Psoas muscle (tissue), 8 donors: ENCODE data around the gene EPN1. TPM values are rescaled to one million over a fixed set of nuclear protein-coding genes. Genes with fewer than 3 reads are reported as not detected.
A peak's percentile ranks its signal among the peaks of the same experiment; 100 is the strongest.

ENCODE experiments used
- ATAC-seq, 4 donors: fragments of 200-7000 bp; cut with Tn5 transposase; one replicate each; pipeline ENCODE4 v1.9.1; 2020; ENCODE audit warnings: moderate library complexity in 3 of 4, mild to moderate bottlenecking in 2 of 4
- DNase-seq, 2 donors: peaks; one replicate each; pipeline ENCODE4 v3.0.0-alpha.2; 2020
- H3K27ac ChIP-seq: fragments of 200-600 bp; one replicate; pipeline ENCODE4 v1.8.0; 2022
- H3K27me3 ChIP-seq, 3 donors: fragments of 200-600 bp in 1 of 3; one replicate each; pipeline versions ENCODE4 v1.6.1 to v1.8.0; 2013 to 2022; ENCODE audit warnings: low read length in 2 of 3, mild to moderate bottlenecking in 2 of 3, moderate library complexity in 1 of 3; ENCODE audit not compliant: insufficient read depth in 3 of 3
- H3K36me3 ChIP-seq, 2 donors: fragments of 200-600 bp in 1 of 2; one replicate each; pipeline versions ENCODE4 v1.6.1 to v1.8.0; 2013 to 2022; ENCODE audit warnings: low read depth in 1 of 2, mild to moderate bottlenecking in 1 of 2, moderate library complexity in 1 of 2; ENCODE audit not compliant: insufficient read depth in 1 of 2
- H3K4me1 ChIP-seq: fragments of 200-600 bp; one replicate; pipeline ENCODE4 v1.8.0; 2022
- H3K4me3 ChIP-seq: fragments of 200-600 bp; one replicate; pipeline ENCODE4 v1.8.0; 2022; ENCODE audit warnings: mild to moderate bottlenecking
- H3K9me3 ChIP-seq: fragments of 200-600 bp; one replicate; pipeline ENCODE4 v1.8.0; 2022
- CTCF ChIP-seq: fragments of 200-600 bp; IDR thresholded peaks from one replicate; pipeline ENCODE4 v1.8.0; 2022; ENCODE audit warnings: antibody characterized with exemption
- WGBS, 3 donors: extraction: QIAGEN DNeasy Blood & Tissue Kit; methylation state at CpG; one replicate each; pipeline versions ENCODE4 v1.1.6 to v1.1.7; 2013; 5-methylcytosine and 5-hydroxymethylcytosine counted together
- intact Hi-C, 2 donors: fragments of 100-400 bp; cut with DNase I; formaldehyde crosslinking; loops; one replicate each; pipeline versions ENCODE4 v1.11.0 to v1.14.2; 2022
- polyA plus RNA-seq, 3 donors: library from polyadenylated mRNA; stranded (reverse); fragments of 200-250 nt; gene quantifications; one replicate each; pipeline ENCODE4 v1.2.3, GENCODE V29; 2013
- total RNA-seq, 4 donors: library from RNA; stranded (reverse); fragmentation: NEBNext Ultra II Directional in 2 of 4; extraction: Animal tissue kit (Norgen Biotek cat#: 25700) in 2 of 4; gene quantifications; one replicate each; pipeline versions ENCODE4 v1.2.1 to v1.2.4, GENCODE V29; 2021 to 2023
- donor health status: healthy with polysubstance abuse.
- donor health status: DM: no; HTN: no; CAD: no; lungs with moderate emphysema.
- donor health status: Bipolar disorder and iron deficiency.
- donor health status: healthy.
- donor health status: DM: yes; HTN: yes; CAD: no.
- donor health status: DM: no; HTN: no; CAD: no.
- donor health status: DM: no; HTN: no; CAD: no.
- donor health status: DM: yes; HTN: yes; CAD: no.

Gene EPN1
- total and polyA plus RNA-seq, 7 donors, result 113 to 211 (median 126) TPM

DNA sequence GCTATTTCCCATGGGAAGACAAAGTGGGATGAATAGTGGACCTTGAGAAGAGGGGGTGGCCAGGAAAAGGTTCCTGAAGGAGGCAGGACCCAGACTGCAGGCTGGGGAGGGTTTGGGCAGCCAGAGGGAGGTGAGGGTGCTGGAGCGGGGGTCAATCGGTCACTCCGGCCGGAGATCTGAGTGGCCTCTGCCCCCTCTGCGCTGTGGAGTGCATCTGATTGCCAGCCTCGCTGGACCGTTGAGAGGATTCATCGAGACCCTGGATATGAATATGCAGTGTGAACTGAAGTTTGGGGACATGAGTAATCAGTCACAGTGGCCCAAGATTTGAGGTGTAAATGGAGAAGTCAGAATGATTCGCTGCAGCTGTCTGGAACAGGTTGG is 39.7 kb upstream of the EPN1 start:
- ATAC-seq (peak in 2 of 4 donors; percentile 2 to 10), DNase-seq (no peak)
- intact Hi-C loops, result no loop called here
- no peaks in the 10 kb centered on the region for H3K9me3 ChIP-seq
- peaks cover 38% of the 10 kb centered on the region for H3K4me1 ChIP-seq
- peak overlapping the region; percentile 99 for H3K27ac ChIP-seq
- peak overlapping the region; percentile 92 for H3K4me3 ChIP-seq
- 4 to 9% (median 5%) methylated on average over 8 to 9 of the region's 9 CpGs for WGBS, 3 donors
- TF ChIP-seq CTCF, result no peak
- no peaks in the 10 kb centered on the region for H3K36me3 ChIP-seq
- no peaks in the 10 kb centered on the region for H3K27me3 ChIP-seq

GRCh38 chr19:55635856-55636440 is 39.1 kb upstream of the EPN1 start:
- peaks cover 39% of the 10 kb centered on the region for H3K4me1 ChIP-seq

GRCh38 chr19:55636723-55637122 is 38.3 kb upstream of the EPN1 start:
- ATAC-seq, result no peak
- Histone ChIP-seq H3K27me3 (no peaks in the 10 kb centered on the region), H3K27ac (no peak overlapping the region), H3K9me3 (no peaks in the 10 kb centered on the region), H3K4me3 (no peak overlapping the region), H3K36me3 (no peaks in the 10 kb centered on the region), H3K4me1 (peaks cover 39% of the 10 kb centered on the region)
- WGBS, 3 donors, result 76 to 85% (median 79%) methylated on average over 4 of the region's 4 CpGs
- intact Hi-C loops, result no loop called here
- DNase-seq, result peak in 1 of 2 donors; percentile 8
- no peak for TF ChIP-seq CTCF

More at GRCh38 chr19:55635856-55636440, 39.1 kb upstream of the EPN1 start:
- Histone ChIP-seq H3K9me3 (no peaks in the 10 kb centered on the region), H3K36me3 (no peaks in the 10 kb centered on the region), H3K27me3 (no peaks in the 10 kb centered on the region), H3K27ac (peak overlapping the region; percentile 99), H3K4me3 (peak overlapping the region; percentile 92)
- no peak for TF ChIP-seq CTCF
- intact Hi-C loops, result no loop called here
- DNase-seq, result no peak
- WGBS, 3 donors, result 49 to 65% (median 54%) methylated on average over 7 of the region's 7 CpGs
- ATAC-seq, result no peak

DNA sequence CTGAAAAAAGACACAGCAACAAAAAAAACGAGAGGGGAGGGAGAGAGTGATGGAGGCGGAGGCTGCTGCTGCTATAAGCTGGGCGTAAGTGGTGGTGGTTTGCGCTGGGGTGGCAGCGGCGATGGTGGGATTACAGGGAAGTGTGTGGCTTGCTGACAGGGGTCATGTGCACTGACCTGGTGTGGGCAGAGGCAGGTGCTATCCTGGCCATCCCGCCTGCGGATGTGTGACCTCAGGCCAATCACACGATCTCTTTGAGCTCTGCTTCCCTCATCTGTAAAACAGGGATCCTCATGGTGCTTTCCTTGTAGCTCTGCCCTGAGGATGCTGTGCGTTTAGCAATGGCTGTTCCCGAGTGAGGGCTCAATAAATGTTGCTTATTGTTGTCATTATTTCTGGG is 37.5 kb upstream of the EPN1 start:
- H3K36me3 ChIP-seq, result no peaks in the 10 kb centered on the region
- intact Hi-C loops, result no loop called here
- no peak overlapping the region for H3K27ac ChIP-seq
- H3K4me1 ChIP-seq, result peaks cover 46% of the 10 kb centered on the region
- 66 to 71% (median 67%) methylated on average over 11 of the region's 11 CpGs for WGBS, 3 donors
- DNase-seq (no peak), ATAC-seq (no peak)
- no peaks in the 10 kb centered on the region for H3K27me3 ChIP-seq
- no peaks in the 10 kb centered on the region for H3K9me3 ChIP-seq
- peak overlapping the region; percentile 7 for H3K4me3 ChIP-seq
- TF ChIP-seq CTCF, result no peak

DNA sequence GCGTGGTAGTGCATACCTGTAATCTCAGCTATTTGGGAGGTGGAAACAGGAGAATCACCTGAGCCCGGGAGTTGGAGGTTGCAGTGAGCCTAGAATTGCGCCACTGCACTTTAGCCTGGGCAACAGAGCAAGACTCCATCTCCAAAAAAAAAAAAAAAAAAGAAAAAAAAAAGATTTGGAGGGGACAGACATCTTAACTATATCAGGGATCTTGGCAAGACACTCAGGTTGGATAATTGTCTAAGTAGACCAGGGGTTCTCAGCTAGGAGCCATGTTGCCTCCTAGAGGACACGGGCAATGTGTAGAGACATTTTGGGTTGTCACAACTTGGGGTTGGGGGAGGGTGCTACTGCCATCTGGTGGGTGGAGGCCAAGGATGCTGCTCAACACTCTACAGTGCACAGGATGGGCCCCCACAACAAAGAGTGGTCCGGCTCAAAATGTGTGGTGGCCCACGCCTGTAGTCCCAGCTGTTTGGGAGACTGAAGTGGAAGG is 36.1 kb upstream of the EPN1 start:
- H3K4me3 ChIP-seq, result peak overlapping the region; percentile 87
- peak; percentile 60 to 70 for DNase-seq
- H3K9me3 ChIP-seq, result no peaks in the 10 kb centered on the region
- ATAC-seq, result no peak
- WGBS, 3 donors, result 77 to 83% (median 79%) methylated on average over 6 of the region's 6 CpGs
- H3K36me3 ChIP-seq, result no peaks in the 10 kb centered on the region
- H3K4me1 ChIP-seq, result peaks cover 53% of the 10 kb centered on the region
- TF ChIP-seq CTCF, result peak; percentile 39
- H3K27ac ChIP-seq, result peak overlapping the region; percentile 79
- no peaks in the 10 kb centered on the region for H3K27me3 ChIP-seq
- intact Hi-C loops, result no loop called here
